Testis (tissue), 3 donors: ENCODE results near the gene CNNM1. TPM values are rescaled to one million over a fixed set of nuclear protein-coding genes. Genes with fewer than 3 reads are reported as not detected.

ENCODE experiments used
- DNase-seq: peaks from one replicate; pipeline ENCODE4 v3.0.0-alpha.2; 2019
- H3K27ac ChIP-seq, 2 donors: fragments of 200-600 bp; sonication (generic); one replicate each; pipeline ENCODE4 v1.5.1; 2019
- H3K27me3 ChIP-seq: fragments of 200-600 bp; sonication (generic); one replicate; pipeline ENCODE4 v1.5.1; 2019
- H3K36me3 ChIP-seq: fragments of 200-600 bp; sonication (generic); one replicate; pipeline ENCODE4 v1.5.1; 2017; ENCODE audit warnings: low read depth; ENCODE audit errors: missing control alignments
- H3K4me1 ChIP-seq: fragments of 200-600 bp; sonication (generic); one replicate; pipeline ENCODE4 v1.5.1; 2019
- H3K4me3 ChIP-seq, 2 donors: fragments of 200-600 bp; sonication (generic); one replicate each; pipeline ENCODE4 v1.5.1; 2017 to 2019
- H3K9me3 ChIP-seq: fragments of 200-600 bp; sonication (generic); one replicate; pipeline ENCODE4 v1.5.1; 2017
- CTCF ChIP-seq, 3 experiments: fragments of 450-650 bp in 2 of 3; fragments of 200-600 bp in 1 of 3; sonication (generic) in 1 of 3; IDR thresholded peaks; one replicate each; pipeline ENCODE4 v1.5.1; 2016 to 2019; ENCODE audit warnings: antibody characterized with exemption in 3 of 3, mild to moderate bottlenecking in 2 of 3, moderate library complexity in 1 of 3
- POLR2A ChIP-seq: fragments of 450-650 bp; IDR thresholded peaks from one replicate; pipeline ENCODE4 v1.6.1; 2017; ENCODE audit warnings: antibody characterized with exemption, mild to moderate bottlenecking, moderate library complexity
- WGBS, 2 donors: methylation state at CpG; one replicate each; pipeline ENCODE4 v1.1.5; 2018; 5-methylcytosine and 5-hydroxymethylcytosine counted together
- intact Hi-C: fragments of 100-400 bp; cut with DNase I; formaldehyde crosslinking; loops from one replicate; pipeline ENCODE4 v1.15.1; 2023; ENCODE audit warnings: low total_unique reads
- polyA plus RNA-seq: library from polyadenylated mRNA; stranded (reverse); fragments of 350-450 nt; fragmentation: Illumina TruSeq; extraction: RNeasy Lipid Tissue Mini Kit (QIAGEN cat#74804); gene quantifications from one replicate; pipeline ENCODE4 v1.2.3, GENCODE V29; 2014; ENCODE audit warnings: low read depth, low replicate concordance; ENCODE audit not compliant: insufficient read depth
- total RNA-seq, 2 donors: library from RNA; depleted of rRNA; stranded (reverse); fragments of >200 nt; gene quantifications; one replicate each; pipeline ENCODE4 v1.2.3, GENCODE V29; 2016

CNNM1 gene
- total and polyA plus RNA-seq, 3 donors from 2014 or later: 29.0 to 53.8 (median 51.9) TPM

- H3K27ac ChIP-seq: no peak overlapping the region
- no peak for DNase-seq
- H3K9me3 ChIP-seq: no peaks in the 10 kb centered on the region
- intact Hi-C loops: no loop called here
- TF ChIP-seq CTCF (IDR thresholded peaks at IDR 0.05): no peak
- TF ChIP-seq POLR2A: no peak
- H3K36me3 ChIP-seq: no peaks in the 10 kb centered on the region
- no peaks in the 10 kb centered on the region for H3K4me1 ChIP-seq
- no peak overlapping the region for H3K4me3 ChIP-seq
- WGBS, 2 donors: 43 to 47% methylated on average over 1 of the region's 1 CpG
- no peaks in the 10 kb centered on the region for H3K27me3 ChIP-seq
These were observed 81.0 kb downstream of the CNNM1 start for GRCh38 chr10:99410146-99410545.

GRCh38 chr10:99410876-99411275 is 81.7 kb downstream of the CNNM1 start:
- no peak for DNase-seq
- Histone ChIP-seq H3K9me3 (no peaks in the 10 kb centered on the region), H3K36me3 (no peaks in the 10 kb centered on the region), H3K4me1 (no peaks in the 10 kb centered on the region), H3K27ac (no peak overlapping the region), H3K27me3 (no peaks in the 10 kb centered on the region), H3K4me3 (no peak overlapping the region)
- intact Hi-C loops: no loop called here
- 86 to 91% methylated on average over 4 of the region's 4 CpGs for WGBS, 2 donors
- no peak for TF ChIP-seq POLR2A
- no peak for TF ChIP-seq CTCF (IDR thresholded peaks at IDR 0.05)

GRCh38 chr10:99411546-99411945 is 82.4 kb downstream of the CNNM1 start:
- H3K4me3 ChIP-seq: no peak overlapping the region
- no peak for DNase-seq
- TF ChIP-seq POLR2A: no peak
- TF ChIP-seq CTCF (IDR thresholded peaks at IDR 0.05): no peak
- no peak overlapping the region for H3K27ac ChIP-seq
- intact Hi-C loops: no loop called here
- H3K4me1 ChIP-seq: no peaks in the 10 kb centered on the region
- 88 to 100% methylated on average over 2 of the region's 2 CpGs for WGBS, 2 donors
- H3K36me3 ChIP-seq: no peaks in the 10 kb centered on the region
- no peaks in the 10 kb centered on the region for H3K27me3 ChIP-seq
- H3K9me3 ChIP-seq: no peaks in the 10 kb centered on the region

GRCh38 chr10:99412099-99412498 is 82.9 kb downstream of the CNNM1 start:
- Histone ChIP-seq H3K4me1 (no peaks in the 10 kb centered on the region), H3K4me3 (no peak overlapping the region), H3K27me3 (no peaks in the 10 kb centered on the region), H3K9me3 (no peaks in the 10 kb centered on the region), H3K27ac (no peak overlapping the region), H3K36me3 (no peaks in the 10 kb centered on the region)
- 100% methylated on average over 1 of the region's 1 CpG for whole genome bisulfite sequencing, 2 donors
- intact Hi-C loops: no loop called here
- TF ChIP-seq POLR2A: no peak
- TF ChIP-seq CTCF (IDR thresholded peaks at IDR 0.05): no peak
- DNase-seq: no peak

GRCh38 chr10:99418910-99419624 is 89.9 kb downstream of the CNNM1 start:
- intact Hi-C loops: no loop called here
- no peak for DNase-seq

More at GRCh38 chr10:99418910-99419624, 89.9 kb downstream of the CNNM1 start:
- no peak overlapping the region for H3K4me3 ChIP-seq
- no peaks in the 10 kb centered on the region for H3K36me3 ChIP-seq
- no peak for TF ChIP-seq POLR2A
- no peak for TF ChIP-seq CTCF (IDR thresholded peaks at IDR 0.05)
- H3K9me3 ChIP-seq: no peaks in the 10 kb centered on the region
- no peaks in the 10 kb centered on the region for H3K27me3 ChIP-seq
- no peak overlapping the region for H3K27ac ChIP-seq
- H3K4me1 ChIP-seq: no peaks in the 10 kb centered on the region
